K562 (cell line): Measurements from ENCODE around the gene ERVK3-1.

Experiments used
- L3MBTL2 ChIP-seq: fragments of 450-650 bp; IDR thresholded peaks from 2 replicates; pipeline ENCODE4 v1.6.1; 2016; ENCODE audit warnings: mild to moderate bottlenecking, moderate library complexity
- RAD21 ChIP-seq, 2 experiments: fragments of 250-450 bp in 1 of 2; fragments of 450-650 bp in 1 of 2; sonication (Bioruptor Pico) in 1 of 2; formaldehyde crosslinking in 1 of 2; IDR thresholded peaks in 1 of 2; conservative IDR thresholded peaks in 1 of 2; 2 replicates each; pipeline versions ENCODE4 v1.4.0 to v1.8.0; 2020 to 2022; ENCODE audit warnings: mild to moderate bottlenecking in 2 of 2, moderate library complexity in 1 of 2
- TBP ChIP-seq: optimal IDR thresholded peaks from 2 replicates; pipeline ENCODE3; 2011; ENCODE audit warnings: low read depth, low read length, improper control_type of control experiment
- TEAD1 ChIP-seq, 2 experiments: fragments of 450-650 bp in 1 of 2; sonication (generic) in 1 of 2; formaldehyde crosslinking; IDR thresholded peaks; 2 replicates each; pipeline versions ENCODE4 v1.4.0 to v1.8.0; 2020 to 2022; ENCODE audit warnings: mild to moderate bottlenecking in 2 of 2, missing genetic modification reagents in 1 of 2
- ZFP1 ChIP-seq: fragments of 450-650 bp; formaldehyde crosslinking; IDR thresholded peaks from 2 replicates; pipeline ENCODE4 v1.4.0; 2020; ENCODE audit warnings: mild to moderate bottlenecking, mixed read lengths
- TF ChIP-seq, protein P1 (sequence below), 3 experiments: IDR thresholded peaks in 2 of 3; conservative IDR thresholded peaks in 1 of 3; 2 replicates each; pipeline ENCODE4 v1.5.1; 2011 to 2012; ENCODE audit warnings: low read length in 3 of 3, mild to moderate bottlenecking in 3 of 3, control low read depth in 2 of 3, improper control_type of control experiment in 1 of 3, inconsistent platforms in 1 of 3, low read depth in 1 of 3, mixed read lengths in 1 of 3, moderate library complexity in 1 of 3; ENCODE audit not compliant: insufficient read depth in 2 of 3

DNA sequence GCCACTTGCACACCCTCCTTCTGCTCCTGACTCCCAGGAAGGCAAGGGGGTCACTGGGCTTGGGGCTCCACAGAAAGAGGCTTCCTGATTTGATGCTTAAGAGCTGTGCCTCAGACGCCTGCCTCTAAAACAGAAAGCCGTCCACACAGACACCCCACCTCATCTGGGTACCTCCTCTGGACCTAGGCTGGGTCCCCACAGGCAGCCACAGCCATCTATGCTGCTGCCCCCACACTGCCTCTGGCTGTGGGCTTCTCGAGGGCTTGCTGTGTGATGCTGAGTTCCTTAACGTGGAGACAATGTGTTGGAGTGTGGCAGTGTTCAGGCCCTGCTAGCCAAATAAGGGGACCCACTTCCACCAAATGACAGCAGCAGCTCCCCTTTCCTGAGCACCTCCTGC is 13.1 kb downstream of the ERVK3-1 start:
- TF ChIP-seq TBP, result no peak
- TF ChIP-seq, protein P1, sequence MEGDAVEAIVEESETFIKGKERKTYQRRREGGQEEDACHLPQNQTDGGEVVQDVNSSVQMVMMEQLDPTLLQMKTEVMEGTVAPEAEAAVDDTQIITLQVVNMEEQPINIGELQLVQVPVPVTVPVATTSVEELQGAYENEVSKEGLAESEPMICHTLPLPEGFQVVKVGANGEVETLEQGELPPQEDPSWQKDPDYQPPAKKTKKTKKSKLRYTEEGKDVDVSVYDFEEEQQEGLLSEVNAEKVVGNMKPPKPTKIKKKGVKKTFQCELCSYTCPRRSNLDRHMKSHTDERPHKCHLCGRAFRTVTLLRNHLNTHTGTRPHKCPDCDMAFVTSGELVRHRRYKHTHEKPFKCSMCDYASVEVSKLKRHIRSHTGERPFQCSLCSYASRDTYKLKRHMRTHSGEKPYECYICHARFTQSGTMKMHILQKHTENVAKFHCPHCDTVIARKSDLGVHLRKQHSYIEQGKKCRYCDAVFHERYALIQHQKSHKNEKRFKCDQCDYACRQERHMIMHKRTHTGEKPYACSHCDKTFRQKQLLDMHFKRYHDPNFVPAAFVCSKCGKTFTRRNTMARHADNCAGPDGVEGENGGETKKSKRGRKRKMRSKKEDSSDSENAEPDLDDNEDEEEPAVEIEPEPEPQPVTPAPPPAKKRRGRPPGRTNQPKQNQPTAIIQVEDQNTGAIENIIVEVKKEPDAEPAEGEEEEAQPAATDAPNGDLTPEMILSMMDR (IDR thresholded peaks at IDR 0.05 in 2 of 3, conservative IDR thresholded peaks at IDR 0.05 in 1 of 3; ENCODE audit: insufficient read depth in 2 of 3, low read depth in 1 of 3, low read length in 3 of 3), result no peak
- TF ChIP-seq TEAD1 (CRISPR knock-in tag; IDR thresholded peaks at IDR 0.05), result no peak
- no peak for TF ChIP-seq ZFP1 (CRISPR knock-in tag)
- TF ChIP-seq L3MBTL2, result no peak
- TF ChIP-seq RAD21 (CRISPR knock-in tag; conservative IDR thresholded peaks at IDR 0.05 in 1 of 2, IDR thresholded peaks at IDR 0.05 in 1 of 2), result no peak
